ENCODE results near the gene TLK2. TPM values are rescaled to one million over a fixed set of nuclear protein-coding genes. Genes with fewer than 3 reads are reported as not detected.
A peak's percentile ranks its signal among the peaks of the same experiment; 100 is the strongest.

Gene TLK2
- total RNA-seq, 1 experiment from 2014 or later = 54.6 TPM

GRCh38 chr17:62562656-62563055 lies 84.0 kb downstream of the TLK2 start:
- DNase-seq (ENCODE audit: low read depth, low spot score) (no peak), ATAC-seq (no peak)
- Histone ChIP-seq H3K9me3 (ENCODE audit: control insufficient read depth, insufficient read depth, low read depth, low read length) (no peaks in the 10 kb centered on the region), H3K27me3 (ENCODE audit: control insufficient read depth, insufficient read depth, low read length) (no peaks in the 10 kb centered on the region), H3K36me3 (ENCODE audit: control insufficient read depth, insufficient read depth, low read length) (0 out of 2 replicates have a peak, but pooled peaks cover 4% of the 10 kb centered on the region), H3K27ac (ENCODE audit: low read length) (no peak overlapping the region), H3K4me3 (ENCODE audit: low read depth in 2 of 2, low read length in 2 of 2) (no peak overlapping the region), H3K4me1 (ENCODE audit: control insufficient read depth, insufficient read depth, low read length) (peaks cover 8% of the 10 kb centered on the region)
- ChIA-PET POLR2A (no interaction called here), CTCF (no interaction called here)
- no TSS peak for BruUV-seq (replicated peaks)
- no peak for TF ChIP-seq SIN3A (IDR thresholded peaks at IDR 0.05; ENCODE audit: borderline replicate concordance, insufficient read depth, low read depth, low read length)
- intact Hi-C loops (cut with micrococcal nuclease; ENCODE audit: unreplicated experiment) (no loop called here), in situ Hi-C loops (cut with HindIII; ENCODE audit: low pct_unique_long_range_greater_than_20kb, low sequenced_read_pairs) (no loop called here)

GRCh38 chr17:62565817-62566216 lies 87.2 kb downstream of the TLK2 start:
- Histone ChIP-seq H3K27me3 (ENCODE audit: control insufficient read depth, insufficient read depth, low read length) (no peaks in the 10 kb centered on the region), H3K4me1 (ENCODE audit: control insufficient read depth, insufficient read depth, low read length) (no peaks in the 10 kb centered on the region; the same call in none of the 2 replicates), H3K27ac (ENCODE audit: low read length) (no peak overlapping the region), H3K36me3 (ENCODE audit: control insufficient read depth, insufficient read depth, low read length) (0 out of 2 replicates have a peak, but pooled peaks cover 4% of the 10 kb centered on the region), H3K4me3 (ENCODE audit: low read depth in 2 of 2, low read length in 2 of 2) (no peak overlapping the region), H3K9me3 (ENCODE audit: control insufficient read depth, insufficient read depth, low read depth, low read length) (no peaks in the 10 kb centered on the region)
- ChIA-PET CTCF (no interaction called here), POLR2A (no interaction called here)
- DNase-seq (ENCODE audit: low read depth, low spot score) = peak; percentile 52
- TF ChIP-seq, protein P1, sequence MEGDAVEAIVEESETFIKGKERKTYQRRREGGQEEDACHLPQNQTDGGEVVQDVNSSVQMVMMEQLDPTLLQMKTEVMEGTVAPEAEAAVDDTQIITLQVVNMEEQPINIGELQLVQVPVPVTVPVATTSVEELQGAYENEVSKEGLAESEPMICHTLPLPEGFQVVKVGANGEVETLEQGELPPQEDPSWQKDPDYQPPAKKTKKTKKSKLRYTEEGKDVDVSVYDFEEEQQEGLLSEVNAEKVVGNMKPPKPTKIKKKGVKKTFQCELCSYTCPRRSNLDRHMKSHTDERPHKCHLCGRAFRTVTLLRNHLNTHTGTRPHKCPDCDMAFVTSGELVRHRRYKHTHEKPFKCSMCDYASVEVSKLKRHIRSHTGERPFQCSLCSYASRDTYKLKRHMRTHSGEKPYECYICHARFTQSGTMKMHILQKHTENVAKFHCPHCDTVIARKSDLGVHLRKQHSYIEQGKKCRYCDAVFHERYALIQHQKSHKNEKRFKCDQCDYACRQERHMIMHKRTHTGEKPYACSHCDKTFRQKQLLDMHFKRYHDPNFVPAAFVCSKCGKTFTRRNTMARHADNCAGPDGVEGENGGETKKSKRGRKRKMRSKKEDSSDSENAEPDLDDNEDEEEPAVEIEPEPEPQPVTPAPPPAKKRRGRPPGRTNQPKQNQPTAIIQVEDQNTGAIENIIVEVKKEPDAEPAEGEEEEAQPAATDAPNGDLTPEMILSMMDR (IDR thresholded peaks at IDR 0.05) = no peak
- TF ChIP-seq, protein P2, sequence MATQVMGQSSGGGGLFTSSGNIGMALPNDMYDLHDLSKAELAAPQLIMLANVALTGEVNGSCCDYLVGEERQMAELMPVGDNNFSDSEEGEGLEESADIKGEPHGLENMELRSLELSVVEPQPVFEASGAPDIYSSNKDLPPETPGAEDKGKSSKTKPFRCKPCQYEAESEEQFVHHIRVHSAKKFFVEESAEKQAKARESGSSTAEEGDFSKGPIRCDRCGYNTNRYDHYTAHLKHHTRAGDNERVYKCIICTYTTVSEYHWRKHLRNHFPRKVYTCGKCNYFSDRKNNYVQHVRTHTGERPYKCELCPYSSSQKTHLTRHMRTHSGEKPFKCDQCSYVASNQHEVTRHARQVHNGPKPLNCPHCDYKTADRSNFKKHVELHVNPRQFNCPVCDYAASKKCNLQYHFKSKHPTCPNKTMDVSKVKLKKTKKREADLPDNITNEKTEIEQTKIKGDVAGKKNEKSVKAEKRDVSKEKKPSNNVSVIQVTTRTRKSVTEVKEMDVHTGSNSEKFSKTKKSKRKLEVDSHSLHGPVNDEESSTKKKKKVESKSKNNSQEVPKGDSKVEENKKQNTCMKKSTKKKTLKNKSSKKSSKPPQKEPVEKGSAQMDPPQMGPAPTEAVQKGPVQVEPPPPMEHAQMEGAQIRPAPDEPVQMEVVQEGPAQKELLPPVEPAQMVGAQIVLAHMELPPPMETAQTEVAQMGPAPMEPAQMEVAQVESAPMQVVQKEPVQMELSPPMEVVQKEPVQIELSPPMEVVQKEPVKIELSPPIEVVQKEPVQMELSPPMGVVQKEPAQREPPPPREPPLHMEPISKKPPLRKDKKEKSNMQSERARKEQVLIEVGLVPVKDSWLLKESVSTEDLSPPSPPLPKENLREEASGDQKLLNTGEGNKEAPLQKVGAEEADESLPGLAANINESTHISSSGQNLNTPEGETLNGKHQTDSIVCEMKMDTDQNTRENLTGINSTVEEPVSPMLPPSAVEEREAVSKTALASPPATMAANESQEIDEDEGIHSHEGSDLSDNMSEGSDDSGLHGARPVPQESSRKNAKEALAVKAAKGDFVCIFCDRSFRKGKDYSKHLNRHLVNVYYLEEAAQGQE (IDR thresholded peaks at IDR 0.05; ENCODE audit: insufficient read depth in 1 of 2, low read depth in 2 of 2, low read length in 1 of 2) = no peak
- TF ChIP-seq POLR2AphosphoS5 (IDR thresholded peaks at IDR 0.05; ENCODE audit: low read depth, low read length) (no peak), TCF7L2 (IDR thresholded peaks at IDR 0.05; ENCODE audit: low read depth, low read length) (no peak), SIN3A (IDR thresholded peaks at IDR 0.05; ENCODE audit: borderline replicate concordance, insufficient read depth, low read depth, low read length) (no peak)
- in situ Hi-C loops (cut with HindIII; ENCODE audit: low pct_unique_long_range_greater_than_20kb, low sequenced_read_pairs) = no loop called here
- peak; percentile 76; the same call in 1 of the 2 replicates for ATAC-seq
- intact Hi-C loops (cut with micrococcal nuclease; ENCODE audit: unreplicated experiment) = no loop called here
- BruUV-seq (replicated peaks) = no TSS peak

- no peak overlapping the region for H3K4me3 ChIP-seq (ENCODE audit: low read depth in 2 of 2, low read length in 2 of 2)
- in situ Hi-C loops (cut with HindIII; ENCODE audit: low pct_unique_long_range_greater_than_20kb, low sequenced_read_pairs) = no loop called here
- DNase-seq (ENCODE audit: low read depth, low spot score) (no peak), ATAC-seq (no peak)
- 0 out of 2 replicates have a peak, but pooled peaks cover 4% of the 10 kb centered on the region for H3K36me3 ChIP-seq (ENCODE audit: control insufficient read depth, insufficient read depth, low read length)
- no TSS peak for BruUV-seq (replicated peaks)
- no peak overlapping the region for H3K27ac ChIP-seq (ENCODE audit: low read length)
- POLR2A ChIA-PET = no interaction called here
- no peaks in the 10 kb centered on the region for H3K27me3 ChIP-seq (ENCODE audit: control insufficient read depth, insufficient read depth, low read length)
- TF ChIP-seq, protein P2 (IDR thresholded peaks at IDR 0.05; ENCODE audit: insufficient read depth in 1 of 2, low read depth in 2 of 2, low read length in 1 of 2) = no peak
- TF ChIP-seq, protein P1 (IDR thresholded peaks at IDR 0.05) = no peak
- TF ChIP-seq TCF7L2 (IDR thresholded peaks at IDR 0.05; ENCODE audit: low read depth, low read length) = no peak
- TF ChIP-seq POLR2AphosphoS5 (IDR thresholded peaks at IDR 0.05; ENCODE audit: low read depth, low read length) = no peak
- no peak for TF ChIP-seq SIN3A (IDR thresholded peaks at IDR 0.05; ENCODE audit: borderline replicate concordance, insufficient read depth, low read depth, low read length)
- CTCF ChIA-PET = no interaction called here
- H3K9me3 ChIP-seq (ENCODE audit: control insufficient read depth, insufficient read depth, low read depth, low read length) = no peaks in the 10 kb centered on the region
- no peaks in the 10 kb centered on the region; the same call in none of the 2 replicates for H3K4me1 ChIP-seq (ENCODE audit: control insufficient read depth, insufficient read depth, low read length)
- intact Hi-C loops (cut with micrococcal nuclease; ENCODE audit: unreplicated experiment) = no loop called here
Observed at GRCh38 chr17:62566996-62567578, 88.5 kb downstream of the TLK2 start.

All from Panc1 (cell line).